GM23338 (cell line): ENCODE results near the gene ERP44. TPM values are rescaled to one million over a fixed set of nuclear protein-coding genes. Genes with fewer than 3 reads are reported as not detected.
"Not testable (repeated sequence)": the region's sequence is repeated elsewhere in the genome, so short reads cannot be mapped to it uniquely, and the experiment has no call there.

Experiments
- ATAC-seq: fragments of 200-7000 bp; cut with Tn5 transposase; 3 replicates; pipeline ENCODE4 v1.9.1; 2020
- DNase-seq: peaks from one replicate; pipeline ENCODE4 v3.0.0-alpha.2; 2015; ENCODE audit warnings: low spot score
- H2AFZ ChIP-seq: fragments of 200-600 bp; sonication (generic); 2 replicates; pipeline ENCODE4 v1.8.0; 2016; ENCODE audit warnings: antibody characterized with exemption, mild to moderate bottlenecking, moderate library complexity
- H3F3A ChIP-seq: fragments of 200-600 bp; sonication (generic); replicated peaks from 2 replicates; pipeline ENCODE4 v1.8.0; 2017; ENCODE audit warnings: antibody characterized with exemption, mixed run types, low read depth
- H3K27ac ChIP-seq: fragments of 200-600 bp; sonication (generic); 2 replicates; pipeline ENCODE4 v1.6.1; 2016; ENCODE audit warnings: low read depth
- H3K27me3 ChIP-seq: fragments of 200-600 bp; sonication (generic); 2 replicates; pipeline ENCODE4 v1.8.0; 2016; ENCODE audit warnings: mild to moderate bottlenecking, mixed run types, moderate library complexity; ENCODE audit not compliant: insufficient read depth
- H3K36me3 ChIP-seq: fragments of 200-600 bp; sonication (generic); 2 replicates; pipeline ENCODE4 v1.8.0; 2016; ENCODE audit warnings: mild to moderate bottlenecking; ENCODE audit not compliant: insufficient read depth
- H3K4me1 ChIP-seq: fragments of 200-600 bp; sonication (generic); 2 replicates; pipeline ENCODE4 v1.8.0; 2016; ENCODE audit warnings: mild to moderate bottlenecking, moderate library complexity; ENCODE audit not compliant: insufficient read depth
- H3K4me2 ChIP-seq: fragments of 200-600 bp; sonication (generic); 2 replicates; pipeline ENCODE4 v1.7.1; 2017; ENCODE audit warnings: mixed run types
- H3K4me3 ChIP-seq: fragments of 200-600 bp; sonication (generic); 2 replicates; pipeline ENCODE4 v1.6.1; 2016; ENCODE audit warnings: mixed run types
- H3K79me2 ChIP-seq: fragments of 200-600 bp; sonication (generic); replicated peaks from 2 replicates; pipeline ENCODE4 v1.8.0; 2017; ENCODE audit warnings: mild to moderate bottlenecking; ENCODE audit not compliant: insufficient read depth
- H3K9me2 ChIP-seq: fragments of 200-600 bp; sonication (generic); 2 replicates; pipeline ENCODE4 v1.8.0; 2017; ENCODE audit not compliant: insufficient read depth
- H4K20me1 ChIP-seq: fragments of 200-600 bp; sonication (generic); replicated peaks from 2 replicates; pipeline ENCODE4 v1.8.0; 2017; ENCODE audit warnings: mild to moderate bottlenecking; ENCODE audit not compliant: insufficient read depth
- H3K27ac Mint-ChIP-seq: 2 replicates; pipeline ENCODE4 v1.8.0; 2020; ENCODE audit warnings: inconsistent platforms, mild to moderate bottlenecking, moderate library complexity, mixed read lengths
- H3K27me3 Mint-ChIP-seq: 3 replicates; pipeline ENCODE4 v1.8.0; 2022; ENCODE audit warnings: low read depth, mild to moderate bottlenecking, moderate library complexity, mixed read lengths, inconsistent platforms; ENCODE audit not compliant: insufficient read depth, poor library complexity
- H3K36me3 Mint-ChIP-seq: 3 replicates; pipeline ENCODE4 v1.8.0; 2021; ENCODE audit warnings: low read depth, mild to moderate bottlenecking, inconsistent platforms, moderate library complexity, mixed read lengths
- H3K4me1 Mint-ChIP-seq: 3 replicates; pipeline ENCODE4 v1.8.0; 2020; ENCODE audit warnings: mild to moderate bottlenecking, inconsistent platforms, mixed read lengths
- H3K4me3 Mint-ChIP-seq: 3 replicates; pipeline ENCODE4 v1.8.0; 2021; ENCODE audit warnings: moderate library complexity, mild to moderate bottlenecking, inconsistent platforms, mixed read lengths
- H3K9me3 Mint-ChIP-seq: 3 replicates; pipeline ENCODE4 v1.8.0; 2020; ENCODE audit warnings: moderate library complexity, mild to moderate bottlenecking, inconsistent platforms, mixed read lengths
- CREB1 ChIP-seq: fragments of 250-450 bp; sonication (Bioruptor Pico); IDR thresholded peaks from 2 replicates; pipeline ENCODE4 v1.5.0; 2020; ENCODE audit warnings: low read depth, mild to moderate bottlenecking, moderate library complexity
- CTCF ChIP-seq, 2 experiments: fragments of 200-600 bp in 1 of 2; sonication (generic) in 1 of 2; conservative IDR thresholded peaks; 2 replicates each; pipeline versions ENCODE4 v1.5.1 to v1.6.1; 2016 to 2017; ENCODE audit warnings: antibody characterized with exemption in 2 of 2, low read depth in 2 of 2, mild to moderate bottlenecking in 2 of 2, moderate library complexity in 1 of 2
- EZH2phosphoT487 ChIP-seq: fragments of 200-600 bp; sonication (generic); IDR thresholded peaks from one replicate; pipeline ENCODE4 v1.8.1; 2018; ENCODE audit warnings: antibody characterized with exemption; ENCODE audit not compliant: unreplicated experiment
- NANOG ChIP-seq: IDR thresholded peaks from 2 replicates; pipeline ENCODE4 v1.6.1; 2016; ENCODE audit warnings: antibody characterized with exemption, borderline replicate concordance
- POLR2AphosphoS5 ChIP-seq: IDR thresholded peaks from 2 replicates; pipeline ENCODE4 v1.6.1; 2016; ENCODE audit warnings: antibody characterized with exemption, low read depth
- REST ChIP-seq: IDR thresholded peaks from one replicate; pipeline ENCODE4 v1.6.1; 2018; ENCODE audit warnings: antibody characterized with exemption; ENCODE audit not compliant: unreplicated experiment
- STAT1 ChIP-seq: IDR thresholded peaks from one replicate; pipeline ENCODE4 v1.6.1; 2016; ENCODE audit warnings: antibody characterized with exemption; ENCODE audit not compliant: unreplicated experiment
- ZNF114 ChIP-seq: fragments of 250-450 bp; sonication (Bioruptor Pico); IDR thresholded peaks from 2 replicates; pipeline ENCODE4 v1.5.0; 2020; ENCODE audit warnings: mild to moderate bottlenecking, moderate library complexity
- ZNF331 ChIP-seq: fragments of 250-450 bp; sonication (Bioruptor Pico); IDR thresholded peaks from 2 replicates; pipeline ENCODE4 v1.5.0; 2020; ENCODE audit warnings: low read depth, mild to moderate bottlenecking, moderate library complexity
- ZNF462 ChIP-seq: fragments of 250-450 bp; sonication (Bioruptor Pico); IDR thresholded peaks from 2 replicates; pipeline ENCODE4 v1.5.0; 2020; ENCODE audit warnings: mild to moderate bottlenecking, moderate library complexity
- polyA plus RNA-seq: library from polyadenylated mRNA; unstranded; fragments of >200 nt; fragmentation: Nextera tagmentation; extraction: Ambion mirVana; gene quantifications from 2 replicates; pipeline ENCODE4 v1.2.1, GENCODE V29; 2016
- total RNA-seq: library from RNA; depleted of rRNA; stranded (reverse); fragments of >200 nt; shearing (Covaris generic); gene quantifications from 2 replicates; pipeline ENCODE4 v1.2.3, GENCODE V29; 2014

ERP44 gene
- total and polyA plus RNA-seq, 2 experiments from 2014 or later: 13.0 to 24.1 TPM

- no peak for TF ChIP-seq ZNF462
Observed at GRCh38 chr9:99998266-99998665, 100.5 kb downstream of the ERP44 start (continued).

- not testable (repeated sequence) for H3K27me3 Mint-ChIP-seq, ATAC-seq, H3K27me3 ChIP-seq, H3K79me2 ChIP-seq, H4K20me1 ChIP-seq, H3K4me3 ChIP-seq, H2AFZ ChIP-seq, DNase-seq, H3K4me2 ChIP-seq, H3K36me3 ChIP-seq, H3K27ac Mint-ChIP-seq, H3K27ac ChIP-seq, H3F3A ChIP-seq, H3K4me1 ChIP-seq, H3K9me2 ChIP-seq, H3K4me3 Mint-ChIP-seq
- peaks cover 52% of the 10 kb centered on the region for H3K36me3 Mint-ChIP-seq
- peaks cover 10% of the 10 kb centered on the region for H3K4me1 Mint-ChIP-seq
- H3K9me3 Mint-ChIP-seq: peaks cover 50% of the 10 kb centered on the region
Observed at GRCh38 chr9:99990508-99990907, 108.3 kb downstream of the ERP44 start.

GRCh38 chr9:99986642-99987041, 112.2 kb downstream of the ERP44 start:
- Histone ChIP-seq H3F3A (no peaks in the 10 kb centered on the region), H3K9me2 (no peaks in the 10 kb centered on the region), H3K27me3 (no peaks in the 10 kb centered on the region), H3K36me3 (no peaks in the 10 kb centered on the region), H3K27ac (no peak overlapping the region), H3K4me3 (no peak overlapping the region), H3K79me2 (no peaks in the 10 kb centered on the region), H2AFZ (no peak overlapping the region), H4K20me1 (no peaks in the 10 kb centered on the region), H3K4me2 (no peak overlapping the region), H3K4me1 (peaks cover 6% of the 10 kb centered on the region; the same call in 1 of the 2 replicates)
- no peak overlapping the region for H3K27ac Mint-ChIP-seq
- H3K4me1 Mint-ChIP-seq: peaks cover 10% of the 10 kb centered on the region
- no peaks in the 10 kb centered on the region for H3K27me3 Mint-ChIP-seq
- no peak for TF ChIP-seq CREB1 (CRISPR knock-in tag)
- no peak for TF ChIP-seq POLR2AphosphoS5
- no peak for TF ChIP-seq NANOG
- TF ChIP-seq EZH2phosphoT487: no peak
- no peak for TF ChIP-seq CTCF (conservative IDR thresholded peaks at IDR 0.05; ENCODE audit: low read depth in 2 of 2)
- TF ChIP-seq ZNF331 (CRISPR knock-in tag): no peak
- no peak for TF ChIP-seq ZNF114 (CRISPR knock-in tag)
- TF ChIP-seq REST: no peak
- no peak for TF ChIP-seq STAT1
- H3K4me3 Mint-ChIP-seq: no peak overlapping the region
- peaks cover 40% of the 10 kb centered on the region for H3K36me3 Mint-ChIP-seq
- peaks cover 34% of the 10 kb centered on the region for H3K9me3 Mint-ChIP-seq
- no peak for DNase-seq
- no peak for ATAC-seq
